Activated T-cell treated with anti-CD3 and anti-CD28 coated beads, Interleukin-2, amount 50 U/mL, for 24 hours (primary cell): ENCODE results near the gene GYS1.

Experiments
- DNase-seq: peaks from one replicate; pipeline ENCODE4 v3.0.0-alpha.2; 2020
- H3K27ac Mint-ChIP-seq: 2 replicates; pipeline ENCODE4 v1.8.0; 2020; ENCODE audit warnings: mild to moderate bottlenecking, mixed read lengths
- H3K27me3 Mint-ChIP-seq: 2 replicates; pipeline ENCODE4 v1.8.0; 2020; ENCODE audit warnings: mixed read lengths
- H3K36me3 Mint-ChIP-seq: 2 replicates; pipeline ENCODE4 v1.8.0; 2020; ENCODE audit warnings: low read depth, mixed read lengths
- H3K4me1 Mint-ChIP-seq: 2 replicates; pipeline ENCODE4 v1.8.0; 2020; ENCODE audit warnings: low read depth, mixed read lengths
- H3K4me3 Mint-ChIP-seq: 2 replicates; pipeline ENCODE4 v1.8.0; 2020; ENCODE audit warnings: mild to moderate bottlenecking, moderate library complexity, mixed read lengths
- H3K9me3 Mint-ChIP-seq: 2 replicates; pipeline ENCODE4 v1.8.0; 2020; ENCODE audit warnings: mixed read lengths

The GYS1 gene

GRCh38 chr19:48954595-48955307 lies 38.4 kb downstream of the GYS1 start, which contains the start of gene BAX:
TSS of gene BAX (plus strand) at chr19:48954875. CDS start at chr19:48954929, 54 bp downstream.
- peak; percentile 97 for DNase-seq
- H3K4me3 Mint-ChIP-seq: peak within 1 kb of the TSS; percentile 88
- peak within 1 kb of the TSS; percentile 93 for H3K27ac Mint-ChIP-seq
- peaks cover 33% of the 10 kb centered on the region for H3K4me1 Mint-ChIP-seq
- H3K36me3 Mint-ChIP-seq: peaks cover 38% of the 10 kb centered on the region
- no peaks in the 10 kb centered on the region for H3K27me3 Mint-ChIP-seq
- no peaks in the 10 kb centered on the region for H3K9me3 Mint-ChIP-seq

- DNase-seq: no peak
- Mint-ChIP-seq H3K27me3 (no peaks in the 10 kb centered on the region), H3K9me3 (no peaks in the 10 kb centered on the region), H3K4me3 (peak overlapping the region; percentile 88), H3K36me3 (peaks cover 35% of the 10 kb centered on the region), H3K4me1 (peaks cover 33% of the 10 kb centered on the region), H3K27ac (peak overlapping the region; percentile 93)
Observed at GRCh38 chr19:48953990-48954594, 39.0 kb downstream of the GYS1 start.

GRCh38 chr19:48953141-48953540 lies 40.0 kb downstream of the GYS1 start:
- Mint-ChIP-seq H3K4me3 (no peak overlapping the region), H3K4me1 (peaks cover 30% of the 10 kb centered on the region), H3K9me3 (no peaks in the 10 kb centered on the region), H3K27ac (no peak overlapping the region), H3K36me3 (peaks cover 27% of the 10 kb centered on the region), H3K27me3 (no peaks in the 10 kb centered on the region)
- no peak for DNase-seq

GRCh38 chr19:48950830-48951519 lies 42.1 kb downstream of the GYS1 start:
- Mint-ChIP-seq H3K36me3 (peaks cover 9% of the 10 kb centered on the region), H3K9me3 (peaks cover 3% of the 10 kb centered on the region), H3K27me3 (no peaks in the 10 kb centered on the region), H3K27ac (no peak overlapping the region), H3K4me3 (no peak overlapping the region), H3K4me1 (peaks cover 13% of the 10 kb centered on the region)
- no peak for DNase-seq

GRCh38 chr19:48950159-48950558 lies 43.0 kb downstream of the GYS1 start:
- H3K4me3 Mint-ChIP-seq: no peak overlapping the region
- H3K9me3 Mint-ChIP-seq: peaks cover 3% of the 10 kb centered on the region
- H3K27me3 Mint-ChIP-seq: no peaks in the 10 kb centered on the region
- peaks cover 1% of the 10 kb centered on the region for H3K36me3 Mint-ChIP-seq
- H3K27ac Mint-ChIP-seq: no peak overlapping the region
- peaks cover 6% of the 10 kb centered on the region for H3K4me1 Mint-ChIP-seq
- no peak for DNase-seq

GRCh38 chr19:48947258-48947542 lies 45.9 kb downstream of the GYS1 start:
- DNase-seq: no peak

GRCh38 chr19:48946463-48947257 lies 46.4 kb downstream of the GYS1 start:
- Mint-ChIP-seq H3K36me3 (no peaks in the 10 kb centered on the region), H3K4me1 (no peaks in the 10 kb centered on the region), H3K9me3 (peaks cover 3% of the 10 kb centered on the region)

More at GRCh38 chr19:48947258-48947542, 45.9 kb downstream of the GYS1 start:
- Mint-ChIP-seq H3K9me3 (peaks cover 3% of the 10 kb centered on the region), H3K27ac (no peak overlapping the region), H3K36me3 (no peaks in the 10 kb centered on the region), H3K4me1 (no peaks in the 10 kb centered on the region), H3K4me3 (no peak overlapping the region), H3K27me3 (no peaks in the 10 kb centered on the region)

GRCh38 chr19:48945817-48946216 lies 47.3 kb downstream of the GYS1 start:
- H3K27ac Mint-ChIP-seq: no peak overlapping the region

More at GRCh38 chr19:48946463-48947257, 46.4 kb downstream of the GYS1 start:
- no peak overlapping the region for H3K27ac Mint-ChIP-seq
- H3K4me3 Mint-ChIP-seq: no peak overlapping the region
- H3K27me3 Mint-ChIP-seq: no peaks in the 10 kb centered on the region
- no peak for DNase-seq

GRCh38 chr19:48945415-48945814 lies 47.7 kb downstream of the GYS1 start:
- DNase-seq: no peak
- peaks cover 8% of the 10 kb centered on the region for H3K9me3 Mint-ChIP-seq
- H3K4me3 Mint-ChIP-seq: no peak overlapping the region
- H3K27ac Mint-ChIP-seq: no peak overlapping the region
- no peaks in the 10 kb centered on the region for H3K4me1 Mint-ChIP-seq
- peaks cover 7% of the 10 kb centered on the region for H3K36me3 Mint-ChIP-seq
- no peaks in the 10 kb centered on the region for H3K27me3 Mint-ChIP-seq

More at GRCh38 chr19:48945817-48946216, 47.3 kb downstream of the GYS1 start:
- peaks cover 8% of the 10 kb centered on the region for H3K9me3 Mint-ChIP-seq
- DNase-seq: no peak
- H3K27me3 Mint-ChIP-seq: no peaks in the 10 kb centered on the region
- H3K36me3 Mint-ChIP-seq: peaks cover 5% of the 10 kb centered on the region
- H3K4me1 Mint-ChIP-seq: no peaks in the 10 kb centered on the region
- no peak overlapping the region for H3K4me3 Mint-ChIP-seq

- H3K27ac Mint-ChIP-seq: no peak overlapping the region
- no peaks in the 10 kb centered on the region for H3K27me3 Mint-ChIP-seq
Observed at GRCh38 chr19:48943081-48943480, 50.0 kb downstream of the GYS1 start.

GRCh38 chr19:48940902-48941301 lies 52.2 kb downstream of the GYS1 start:
- peaks cover 9% of the 10 kb centered on the region for H3K36me3 Mint-ChIP-seq
- H3K4me3 Mint-ChIP-seq: no peak overlapping the region
- no peaks in the 10 kb centered on the region for H3K4me1 Mint-ChIP-seq
- H3K27ac Mint-ChIP-seq: no peak overlapping the region
- peaks cover 5% of the 10 kb centered on the region for H3K9me3 Mint-ChIP-seq
- H3K27me3 Mint-ChIP-seq: no peaks in the 10 kb centered on the region
- no peak for DNase-seq

More at GRCh38 chr19:48943081-48943480, 50.0 kb downstream of the GYS1 start:
- Mint-ChIP-seq H3K4me1 (no peaks in the 10 kb centered on the region), H3K9me3 (peaks cover 8% of the 10 kb centered on the region), H3K36me3 (peaks cover 9% of the 10 kb centered on the region), H3K4me3 (no peak overlapping the region)
- DNase-seq: no peak

- H3K4me3 Mint-ChIP-seq: no peak overlapping the region
- H3K36me3 Mint-ChIP-seq: peaks cover 9% of the 10 kb centered on the region
- H3K9me3 Mint-ChIP-seq: peaks cover 5% of the 10 kb centered on the region
- DNase-seq: no peak
- no peak overlapping the region for H3K27ac Mint-ChIP-seq
- peaks cover 12% of the 10 kb centered on the region for H3K4me1 Mint-ChIP-seq
- H3K27me3 Mint-ChIP-seq: peaks cover 2% of the 10 kb centered on the region
Observed at GRCh38 chr19:48938256-48938655, 54.9 kb downstream of the GYS1 start.

GRCh38 chr19:48935864-48936263 lies 57.2 kb downstream of the GYS1 start:
- Mint-ChIP-seq H3K36me3 (peaks cover 5% of the 10 kb centered on the region), H3K27me3 (peaks cover 3% of the 10 kb centered on the region), H3K4me1 (peaks cover 13% of the 10 kb centered on the region), H3K4me3 (no peak overlapping the region), H3K9me3 (no peaks in the 10 kb centered on the region), H3K27ac (no peak overlapping the region)
- no peak for DNase-seq

GRCh38 chr19:48934837-48935236 lies 58.3 kb downstream of the GYS1 start:
- no peak overlapping the region for H3K4me3 Mint-ChIP-seq
- H3K27ac Mint-ChIP-seq: no peak overlapping the region
- H3K9me3 Mint-ChIP-seq: no peaks in the 10 kb centered on the region
- H3K4me1 Mint-ChIP-seq: peaks cover 13% of the 10 kb centered on the region
- H3K36me3 Mint-ChIP-seq: no peaks in the 10 kb centered on the region
- DNase-seq: no peak
- peaks cover 3% of the 10 kb centered on the region for H3K27me3 Mint-ChIP-seq
